Brain microvascular endothelial cell (primary cell): ENCODE measurements around the gene DAW1.

Source experiments
- DNase-seq: peaks from one replicate; pipeline ENCODE4 v3.0.0-alpha.2; 2020
- H3K27ac ChIP-seq: fragments of 250-450 bp; sonication (Bioruptor Pico); 2 replicates; pipeline ENCODE4 v1.5.1; 2020; ENCODE audit warnings: mild to moderate bottlenecking, moderate library complexity
- H3K27me3 ChIP-seq: fragments of 250-450 bp; sonication (Bioruptor Pico); replicated peaks from 2 replicates; pipeline ENCODE4 v1.5.1; 2020; ENCODE audit warnings: mild to moderate bottlenecking
- H3K36me3 ChIP-seq: fragments of 250-450 bp; sonication (Bioruptor Pico); replicated peaks from 2 replicates; pipeline ENCODE4 v1.5.1; 2020; ENCODE audit warnings: mild to moderate bottlenecking
- H3K4me3 ChIP-seq: 2 replicates; pipeline ENCODE4 v1.5.1; 2011; ENCODE audit warnings: low read depth, mild to moderate bottlenecking, control low read depth, low read length, moderate library complexity
- CTCF ChIP-seq: IDR thresholded peaks from 2 replicates; pipeline ENCODE4 v1.5.1; 2011; ENCODE audit warnings: low read depth, mild to moderate bottlenecking, moderate library complexity, low read length, control low read depth, inconsistent platforms; ENCODE audit errors: missing control alignments
- in situ Hi-C: cut with HindIII; loops from 2 replicates; pipeline ENCODE4 v1.10.0; 2017; ENCODE audit warnings: low sequenced_read_pairs, low pct_ligation_motif_present

DAW1 gene

GRCh38 chr2:227884511-227884947 is 13.1 kb downstream of the DAW1 start:
- in situ Hi-C loops = no loop called here
- DNase-seq = peak; percentile 84

GRCh38 chr2:227886149-227886548 is 14.7 kb downstream of the DAW1 start:
- H3K27me3 ChIP-seq = no peaks in the 10 kb centered on the region
- H3K36me3 ChIP-seq = no peaks in the 10 kb centered on the region
- no peak for TF ChIP-seq CTCF
- no peak for DNase-seq
- in situ Hi-C loops = no loop called here
- no peak overlapping the region for H3K4me3 ChIP-seq
- H3K27ac ChIP-seq = no peak overlapping the region

More at GRCh38 chr2:227884511-227884947, 13.1 kb downstream of the DAW1 start:
- H3K4me3 ChIP-seq = no peak overlapping the region
- TF ChIP-seq CTCF = peak; percentile 98
- no peaks in the 10 kb centered on the region for H3K36me3 ChIP-seq
- H3K27ac ChIP-seq = no peak overlapping the region
- H3K27me3 ChIP-seq = no peaks in the 10 kb centered on the region

GRCh38 chr2:227888289-227888688 is 16.9 kb downstream of the DAW1 start:
- Histone ChIP-seq H3K36me3 (no peaks in the 10 kb centered on the region), H3K4me3 (no peak overlapping the region), H3K27ac (no peak overlapping the region), H3K27me3 (no peaks in the 10 kb centered on the region)
- no peak for DNase-seq
- in situ Hi-C loops = no loop called here
- TF ChIP-seq CTCF = no peak

- H3K27ac ChIP-seq = no peak overlapping the region
- H3K27me3 ChIP-seq = no peaks in the 10 kb centered on the region
- DNase-seq = no peak
- TF ChIP-seq CTCF = no peak
- no peak overlapping the region for H3K4me3 ChIP-seq
- no peaks in the 10 kb centered on the region for H3K36me3 ChIP-seq
- in situ Hi-C loops = no loop called here
Observed at GRCh38 chr2:227889336-227889735, 17.9 kb downstream of the DAW1 start.

GRCh38 chr2:227890495-227891079 is 19.2 kb downstream of the DAW1 start:
- Histone ChIP-seq H3K4me3 (no peak overlapping the region), H3K36me3 (no peaks in the 10 kb centered on the region), H3K27ac (no peak overlapping the region), H3K27me3 (no peaks in the 10 kb centered on the region)
- in situ Hi-C loops = no loop called here
- no peak for DNase-seq
- TF ChIP-seq CTCF = peak; percentile 29

- H3K4me3 ChIP-seq = no peak overlapping the region
- DNase-seq = no peak
- in situ Hi-C loops = no loop called here
- H3K27ac ChIP-seq = no peak overlapping the region
- no peaks in the 10 kb centered on the region for H3K27me3 ChIP-seq
- no peak for TF ChIP-seq CTCF
- no peaks in the 10 kb centered on the region for H3K36me3 ChIP-seq
Observed at GRCh38 chr2:227891673-227892072, 20.2 kb downstream of the DAW1 start.
